ENCODE measurements around the gene DTX1. TPM values are rescaled to one million over a fixed set of nuclear protein-coding genes. Genes with fewer than 3 reads are reported as not detected.

DTX1 gene
- total RNA-seq, 4 donors from 2014 or later = 1.1 to 3.4 (median 1.7) TPM

- TF ChIP-seq EP300 (IDR thresholded peaks at IDR 0.05) (no peak), POLR2A (IDR thresholded peaks at IDR 0.05) (no peak), POLR2AphosphoS5 (IDR thresholded peaks at IDR 0.05) (no peak), CTCF (IDR thresholded peaks at IDR 0.05) (no peak)
- Histone ChIP-seq H3K36me3 (no peaks in the 10 kb centered on the region), H3K27me3 (peaks cover 12% of the 10 kb centered on the region), H3K4me1 (peaks cover 14% of the 10 kb centered on the region), H3K27ac (no peak overlapping the region), H3K4me3 (no peak overlapping the region), H3K9me3 (no peaks in the 10 kb centered on the region)
- DNase-seq (ENCODE audit: low spot score in 2 of 2) = no peak
These were observed 42.8 kb downstream of the DTX1 start for GRCh38 chr12:113099364-113099763.

DNA sequence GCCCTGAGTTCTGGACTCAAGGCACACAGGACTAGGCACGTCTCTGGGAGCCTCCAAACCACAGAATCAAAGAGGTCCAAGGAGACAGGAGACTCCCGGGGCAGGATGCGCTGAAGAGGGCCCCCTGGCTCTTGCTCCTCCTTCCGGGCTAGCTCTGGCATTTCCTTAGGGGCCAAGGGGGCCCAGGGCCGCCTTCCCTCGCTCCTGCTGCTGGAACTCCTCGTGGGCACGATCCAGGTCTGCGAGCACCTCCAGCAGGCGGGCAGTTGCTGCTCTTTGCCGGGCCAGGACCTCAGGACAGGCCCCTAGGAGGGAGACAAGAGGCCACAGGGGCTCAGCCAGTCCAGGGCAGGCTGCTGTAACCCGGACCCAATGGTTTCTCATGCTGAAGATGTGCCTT, 43.2 kb downstream of the DTX1 start:
- Histone ChIP-seq H3K9me3 (no peaks in the 10 kb centered on the region), H3K27ac (no peak overlapping the region), H3K36me3 (no peaks in the 10 kb centered on the region), H3K4me1 (peaks cover 14% of the 10 kb centered on the region), H3K27me3 (peaks cover 14% of the 10 kb centered on the region), H3K4me3 (no peak overlapping the region)
- 55% methylated on average over 4 of the region's 12 CpGs for WGBS
- no peak for DNase-seq (ENCODE audit: low spot score in 2 of 2)
- TF ChIP-seq POLR2A (IDR thresholded peaks at IDR 0.05) (no peak), CTCF (IDR thresholded peaks at IDR 0.05) (no peak), POLR2AphosphoS5 (IDR thresholded peaks at IDR 0.05) (no peak), EP300 (IDR thresholded peaks at IDR 0.05) (no peak)

DNA sequence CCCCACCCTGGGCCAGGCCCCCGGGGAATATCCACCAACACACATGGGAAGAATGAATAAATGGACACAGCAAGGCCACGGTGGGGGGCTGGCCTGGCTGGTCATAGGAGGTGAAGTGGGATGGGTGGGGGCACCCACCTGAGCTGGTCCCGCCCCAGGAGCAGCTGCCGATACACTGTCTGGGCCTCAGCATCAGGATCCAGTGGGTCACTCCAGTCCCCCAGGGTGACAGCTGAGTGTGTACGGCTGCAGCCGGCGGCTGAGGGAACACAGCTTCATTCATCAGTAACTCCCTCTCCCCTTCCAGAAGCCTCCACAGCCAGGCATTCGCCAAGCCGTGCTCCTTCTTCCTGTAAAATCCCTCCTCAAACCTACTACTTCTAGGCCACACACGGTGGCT, 45.2 kb downstream of the DTX1 start:
- WGBS = 76% methylated on average over 10 of the region's 10 CpGs
- DNase-seq (ENCODE audit: low spot score in 2 of 2) = no peak
- no peaks in the 10 kb centered on the region for H3K36me3 ChIP-seq
- H3K27ac ChIP-seq = no peak overlapping the region
- H3K27me3 ChIP-seq = peaks cover 14% of the 10 kb centered on the region
- no peak for TF ChIP-seq CTCF (IDR thresholded peaks at IDR 0.05)
- TF ChIP-seq POLR2AphosphoS5 (IDR thresholded peaks at IDR 0.05) = no peak
- TF ChIP-seq POLR2A (IDR thresholded peaks at IDR 0.05) = no peak
- no peak for TF ChIP-seq EP300 (IDR thresholded peaks at IDR 0.05)
- no peak overlapping the region for H3K4me3 ChIP-seq
- no peaks in the 10 kb centered on the region for H3K9me3 ChIP-seq
- H3K4me1 ChIP-seq = peaks cover 14% of the 10 kb centered on the region

GRCh38 chr12:113102811-113103210, 46.3 kb downstream of the DTX1 start:
- TF ChIP-seq POLR2AphosphoS5 (IDR thresholded peaks at IDR 0.05) (no peak), EP300 (IDR thresholded peaks at IDR 0.05) (no peak), POLR2A (IDR thresholded peaks at IDR 0.05) (no peak), CTCF (IDR thresholded peaks at IDR 0.05) (no peak)
- Histone ChIP-seq H3K4me3 (no peak overlapping the region), H3K27me3 (peaks cover 14% of the 10 kb centered on the region), H3K36me3 (no peaks in the 10 kb centered on the region), H3K9me3 (no peaks in the 10 kb centered on the region), H3K4me1 (peaks cover 13% of the 10 kb centered on the region), H3K27ac (no peak overlapping the region)
- 86% methylated on average over 5 of the region's 5 CpGs for WGBS
- DNase-seq (ENCODE audit: low spot score in 2 of 2) = no peak

DNA sequence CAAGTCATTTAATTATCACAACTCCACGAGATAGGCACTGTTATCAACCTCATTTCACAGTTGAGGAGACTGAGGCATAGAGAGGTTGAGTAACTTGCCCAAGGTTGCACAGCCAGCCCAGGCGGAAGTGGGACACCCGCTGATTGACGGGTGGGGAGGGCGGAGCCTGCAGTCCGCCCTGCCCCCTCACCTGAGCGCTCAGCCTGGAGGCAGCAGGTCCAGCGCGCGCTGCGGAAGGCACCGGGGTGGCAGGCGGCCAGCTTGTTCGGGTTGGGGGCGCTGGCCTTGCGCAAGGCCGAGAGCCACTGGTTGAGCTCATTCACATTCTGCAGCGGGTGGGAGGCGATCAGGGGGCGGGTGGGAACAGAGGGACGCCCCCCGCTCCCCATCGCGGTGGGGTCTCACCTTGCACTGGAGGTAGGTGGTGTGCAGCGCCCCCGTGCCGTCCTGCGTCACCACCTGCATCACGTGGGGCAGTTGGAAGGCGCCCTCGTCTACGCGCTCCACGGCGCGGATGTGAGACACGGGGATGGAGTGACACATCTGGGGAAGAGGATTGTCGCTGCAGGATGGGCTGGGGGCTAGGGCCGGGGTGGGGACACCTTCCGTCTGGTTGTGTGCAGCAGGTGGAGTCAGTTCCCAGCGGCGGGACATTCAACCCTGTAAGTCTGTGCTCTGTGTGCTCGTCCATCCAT, 47.4 kb downstream of the DTX1 start:
- Histone ChIP-seq H3K4me1 (peaks cover 2% of the 10 kb centered on the region), H3K27me3 (peaks cover 14% of the 10 kb centered on the region), H3K36me3 (no peaks in the 10 kb centered on the region), H3K4me3 (no peak overlapping the region), H3K9me3 (no peaks in the 10 kb centered on the region), H3K27ac (no peak overlapping the region)
- DNase-seq (ENCODE audit: low spot score in 2 of 2) = no peak
- 13% methylated on average over 26 of the region's 43 CpGs for WGBS
- TF ChIP-seq CTCF (IDR thresholded peaks at IDR 0.05) (no peak), POLR2AphosphoS5 (IDR thresholded peaks at IDR 0.05) (no peak), EP300 (IDR thresholded peaks at IDR 0.05) (no peak), POLR2A (IDR thresholded peaks at IDR 0.05) (no peak)

Data from suprapubic skin (tissue), 4 donors.